OCI-LY3 (cell line): ENCODE data around the gene OR10G3.

Source experiments
- H2AFZ ChIP-seq: fragments of 200-600, 300-600 bp; shearing (Covaris generic); 2 replicates; pipeline ENCODE4 v1.6.0; 2014; ENCODE audit warnings: antibody characterized with exemption, low read depth, low read length
- H3K27ac ChIP-seq: fragments of 200-600, 300-600 bp; sonication (generic); 2 replicates; pipeline ENCODE4 v1.5.1; 2014; ENCODE audit warnings: mild to moderate bottlenecking, low read length, moderate library complexity, mixed read lengths
- H3K27me3 ChIP-seq: fragments of 200-600, 300-600 bp; sonication (generic); 2 replicates; pipeline ENCODE4 v1.6.1; 2014; ENCODE audit warnings: low read depth, low read length, mixed read lengths
- H3K36me3 ChIP-seq: fragments of 200-600, 300-600 bp; sonication (generic); replicated peaks from 2 replicates; pipeline ENCODE3; 2014; ENCODE audit warnings: low read depth, low read length, mixed read lengths
- H3K4me1 ChIP-seq: fragments of 300-600, 200-600 bp; sonication (generic); 2 replicates; pipeline ENCODE4 v1.6.1; 2014; ENCODE audit warnings: low read length, mixed read lengths
- H3K4me2 ChIP-seq: fragments of 200-600, 300-600 bp; sonication (generic); 2 replicates; pipeline ENCODE4 v1.6.1; 2014; ENCODE audit warnings: low read length, mixed read lengths
- H3K4me3 ChIP-seq: fragments of 300-600, 200-600 bp; sonication (generic); 2 replicates; pipeline ENCODE4 v1.5.1; 2014; ENCODE audit warnings: antibody characterized with exemption, mild to moderate bottlenecking, low read length, moderate library complexity
- H3K79me2 ChIP-seq: fragments of 300-600, 200-600 bp; shearing (Covaris generic); 2 replicates; pipeline ENCODE4 v1.6.1; 2014; ENCODE audit warnings: mild to moderate bottlenecking, low read length, mixed read lengths
- H3K9ac ChIP-seq: fragments of 300-600, 200-600 bp; shearing (Covaris generic); 2 replicates; pipeline ENCODE4 v1.6.0; 2014; ENCODE audit warnings: mild to moderate bottlenecking, low read length, moderate library complexity
- H3K9me3 ChIP-seq: fragments of 200-600, 300-600 bp; shearing (Covaris generic); 2 replicates; pipeline ENCODE4 v1.6.1; 2014; ENCODE audit warnings: low read length, mixed read lengths; ENCODE audit not compliant: insufficient read depth
- H4K20me1 ChIP-seq: fragments of 200-600, 300-600 bp; sonication (generic); 2 replicates; pipeline ENCODE4 v1.6.1; 2016; ENCODE audit warnings: low read length, mixed read lengths; ENCODE audit not compliant: insufficient read depth
- EZH2phosphoT487 ChIP-seq: fragments of 200-600 bp; shearing (Covaris generic); IDR thresholded peaks from 2 replicates; pipeline ENCODE4 v1.6.1; 2018; ENCODE audit warnings: antibody characterized with exemption, mixed run types, low read depth
- TF ChIP-seq, protein P1 (sequence below): fragments of 200-600, 300-600 bp; sonication (generic); IDR thresholded peaks from 2 replicates; pipeline ENCODE4 v1.5.1; 2014; ENCODE audit warnings: antibody characterized with exemption, low read length, low read depth

Gene OR10G3

GRCh38 chr14:21537090-21537424, 42.8 kb downstream of the OR10G3 start:
- H4K20me1 ChIP-seq: no peaks in the 10 kb centered on the region
- H3K4me2 ChIP-seq: no peak overlapping the region
- no peak overlapping the region for H2AFZ ChIP-seq
- no peak for TF ChIP-seq EZH2phosphoT487
- TF ChIP-seq, protein P1, sequence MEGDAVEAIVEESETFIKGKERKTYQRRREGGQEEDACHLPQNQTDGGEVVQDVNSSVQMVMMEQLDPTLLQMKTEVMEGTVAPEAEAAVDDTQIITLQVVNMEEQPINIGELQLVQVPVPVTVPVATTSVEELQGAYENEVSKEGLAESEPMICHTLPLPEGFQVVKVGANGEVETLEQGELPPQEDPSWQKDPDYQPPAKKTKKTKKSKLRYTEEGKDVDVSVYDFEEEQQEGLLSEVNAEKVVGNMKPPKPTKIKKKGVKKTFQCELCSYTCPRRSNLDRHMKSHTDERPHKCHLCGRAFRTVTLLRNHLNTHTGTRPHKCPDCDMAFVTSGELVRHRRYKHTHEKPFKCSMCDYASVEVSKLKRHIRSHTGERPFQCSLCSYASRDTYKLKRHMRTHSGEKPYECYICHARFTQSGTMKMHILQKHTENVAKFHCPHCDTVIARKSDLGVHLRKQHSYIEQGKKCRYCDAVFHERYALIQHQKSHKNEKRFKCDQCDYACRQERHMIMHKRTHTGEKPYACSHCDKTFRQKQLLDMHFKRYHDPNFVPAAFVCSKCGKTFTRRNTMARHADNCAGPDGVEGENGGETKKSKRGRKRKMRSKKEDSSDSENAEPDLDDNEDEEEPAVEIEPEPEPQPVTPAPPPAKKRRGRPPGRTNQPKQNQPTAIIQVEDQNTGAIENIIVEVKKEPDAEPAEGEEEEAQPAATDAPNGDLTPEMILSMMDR: no peak
- no peaks in the 10 kb centered on the region for H3K79me2 ChIP-seq
- no peak overlapping the region for H3K9ac ChIP-seq
- H3K36me3 ChIP-seq: no peaks in the 10 kb centered on the region
- no peak overlapping the region for H3K27ac ChIP-seq
- H3K4me3 ChIP-seq: no peak overlapping the region
- H3K4me1 ChIP-seq: no peaks in the 10 kb centered on the region
- H3K27me3 ChIP-seq: peaks cover 51% of the 10 kb centered on the region
- no peaks in the 10 kb centered on the region for H3K9me3 ChIP-seq

DNA sequence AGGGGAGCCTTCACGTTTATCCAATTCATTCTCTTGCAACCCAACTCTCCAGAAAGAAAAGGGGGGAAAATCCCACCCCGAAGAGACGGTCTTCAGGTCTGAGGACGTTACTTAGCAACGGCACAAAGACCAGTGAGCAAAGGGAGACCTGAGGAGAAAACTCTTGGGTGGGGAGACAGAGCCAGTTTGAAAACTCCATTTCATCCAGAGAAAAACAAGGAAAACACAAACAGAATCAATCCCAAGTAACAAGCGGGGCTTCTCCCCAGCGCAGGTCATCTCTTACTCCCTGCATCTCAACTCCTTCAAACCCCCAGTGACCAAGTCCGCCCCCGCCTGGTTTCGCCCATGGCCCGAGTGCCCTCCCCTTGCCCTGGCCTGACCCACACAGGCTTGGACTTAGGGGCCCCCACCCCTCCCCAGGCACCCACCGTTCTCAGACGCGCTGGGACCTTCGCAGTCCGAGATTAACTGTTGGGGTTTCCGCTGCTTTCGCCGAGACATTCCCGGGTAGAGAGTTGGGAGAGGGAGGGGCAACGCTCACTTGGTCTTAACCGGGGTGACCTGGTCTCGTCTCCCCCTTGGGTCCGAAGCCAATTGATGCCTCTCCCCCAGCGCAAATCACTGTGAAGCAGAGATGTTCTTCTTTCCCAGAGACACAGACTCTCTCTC, 43.3 kb downstream of the OR10G3 start:
- Histone ChIP-seq H3K79me2 (no peaks in the 10 kb centered on the region), H3K9me3 (no peaks in the 10 kb centered on the region), H3K27ac (no peak overlapping the region), H3K4me2 (peak overlapping the region; percentile 32), H3K4me3 (peak overlapping the region; percentile 28; the same call in 1 of the 2 replicates), H3K27me3 (peaks cover 51% of the 10 kb centered on the region), H2AFZ (no peak overlapping the region), H3K4me1 (no peaks in the 10 kb centered on the region), H3K9ac (no peak overlapping the region), H3K36me3 (no peaks in the 10 kb centered on the region), H4K20me1 (no peaks in the 10 kb centered on the region)
- TF ChIP-seq, protein P1: no peak
- TF ChIP-seq EZH2phosphoT487: no peak

DNA sequence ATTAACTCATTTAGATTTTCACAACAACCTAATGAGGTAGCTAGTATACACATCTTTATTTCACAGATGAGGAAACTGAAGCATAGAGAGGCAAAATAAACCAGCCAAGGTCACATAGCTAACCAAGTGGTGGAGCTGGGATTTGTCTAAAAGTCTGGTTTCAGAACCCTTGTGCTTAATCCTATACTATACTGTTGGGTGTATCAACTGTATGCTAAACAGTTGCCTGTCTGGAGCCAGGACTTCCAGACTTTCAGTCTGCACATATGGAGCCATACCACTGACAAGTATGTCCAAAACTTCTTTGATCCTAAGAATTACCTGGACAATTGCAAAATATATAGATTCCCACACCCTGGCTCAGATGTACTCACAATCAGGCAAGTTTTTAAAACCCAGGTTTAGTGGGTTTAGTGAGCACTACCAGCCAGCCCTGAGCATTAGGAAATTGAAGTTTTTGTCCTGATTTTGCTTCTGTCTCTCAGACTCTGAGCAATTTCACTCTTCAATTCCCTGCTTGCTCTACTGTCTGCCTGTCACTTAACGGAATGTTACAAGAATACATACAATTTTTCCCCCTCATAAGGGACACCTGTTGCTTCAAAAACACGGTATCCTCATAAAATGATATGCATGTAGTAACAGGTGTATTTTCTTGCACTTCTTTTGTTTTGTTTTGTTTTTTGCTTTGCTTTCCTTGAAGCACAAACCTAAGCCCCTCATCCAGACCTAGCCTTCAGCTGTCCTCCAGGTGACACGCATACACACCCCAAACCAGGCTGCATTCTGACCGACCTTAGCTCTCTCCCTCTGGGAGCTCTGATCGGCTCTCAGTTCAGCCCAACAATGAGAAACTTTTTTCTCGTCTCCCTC, 44.1 kb downstream of the OR10G3 start:
- Histone ChIP-seq H3K27ac (no peak overlapping the region), H2AFZ (no peak overlapping the region), H3K27me3 (peaks cover 51% of the 10 kb centered on the region)

GRCh38 chr14:21534576-21534975, 45.3 kb downstream of the OR10G3 start:
- TF ChIP-seq EZH2phosphoT487: no peak
- TF ChIP-seq, protein P1: no peak
- Histone ChIP-seq H3K4me1 (no peaks in the 10 kb centered on the region), H3K4me2 (no peak overlapping the region), H3K4me3 (no peak overlapping the region), H3K36me3 (no peaks in the 10 kb centered on the region), H3K27ac (no peak overlapping the region), H4K20me1 (no peaks in the 10 kb centered on the region), H3K79me2 (no peaks in the 10 kb centered on the region), H3K27me3 (peaks cover 49% of the 10 kb centered on the region), H3K9ac (no peak overlapping the region), H3K9me3 (no peaks in the 10 kb centered on the region), H2AFZ (no peak overlapping the region)

More for the DNA sequence above, 44.1 kb downstream of the OR10G3 start:
- H3K9ac ChIP-seq: no peak overlapping the region
- H3K36me3 ChIP-seq: no peaks in the 10 kb centered on the region
- H3K4me1 ChIP-seq: no peaks in the 10 kb centered on the region
- peak overlapping the region; percentile 28; the same call in 1 of the 2 replicates for H3K4me3 ChIP-seq
- peak overlapping the region; percentile 32 for H3K4me2 ChIP-seq
- TF ChIP-seq, protein P1: no peak
- TF ChIP-seq EZH2phosphoT487: no peak
- H3K79me2 ChIP-seq: no peaks in the 10 kb centered on the region
- no peaks in the 10 kb centered on the region for H4K20me1 ChIP-seq
- no peaks in the 10 kb centered on the region for H3K9me3 ChIP-seq
